ENCODE data around the gene SLC12A7.
"Not testable (repeated sequence)": the region's sequence is repeated elsewhere in the genome, so short reads cannot be mapped to it uniquely, and the experiment has no call there.

SLC12A7 gene

GRCh38 chr5:1095990-1096363, 15.9 kb downstream of the SLC12A7 start:
- no peak for DNase-seq (ENCODE audit: low spot score)

DNA sequence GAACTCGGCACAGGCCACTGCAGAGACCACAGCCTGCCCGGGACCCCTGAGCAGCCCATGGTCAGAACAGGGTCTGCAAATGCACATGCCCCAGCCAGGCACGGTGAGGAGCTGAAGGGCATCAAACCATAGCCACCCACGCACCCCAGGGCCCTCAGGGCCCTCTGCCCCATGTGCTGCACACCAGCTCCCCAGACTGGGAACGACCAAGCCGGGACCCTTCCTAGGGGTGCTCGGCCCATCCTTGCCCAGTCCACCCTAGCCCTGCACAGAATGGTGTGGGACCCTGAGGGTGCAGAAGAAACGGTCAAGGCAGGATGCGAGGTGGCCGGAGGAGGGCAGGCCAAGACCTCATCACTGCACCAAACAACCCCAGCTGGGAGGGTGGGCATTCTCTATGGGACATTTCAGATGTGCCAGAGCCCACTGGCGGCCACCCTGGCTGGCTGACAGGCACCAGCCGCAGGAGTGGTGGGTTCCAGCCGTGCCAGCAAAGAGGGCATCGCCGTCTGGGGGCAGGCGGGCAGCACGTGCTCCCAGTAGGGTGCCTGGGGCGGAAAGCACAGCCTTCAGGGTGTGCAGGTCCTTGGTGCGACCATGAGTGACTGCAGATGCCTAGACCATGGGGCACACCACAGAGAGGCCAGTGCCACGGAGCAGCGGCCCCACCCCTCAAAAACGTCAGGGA, 16.4 kb downstream of the SLC12A7 start:
- DNase-seq (ENCODE audit: low spot score) = no peak

- no peak for DNase-seq (ENCODE audit: low spot score)
Measured at GRCh38 chr5:1094670-1095190, 17.1 kb downstream of the SLC12A7 start.

DNA sequence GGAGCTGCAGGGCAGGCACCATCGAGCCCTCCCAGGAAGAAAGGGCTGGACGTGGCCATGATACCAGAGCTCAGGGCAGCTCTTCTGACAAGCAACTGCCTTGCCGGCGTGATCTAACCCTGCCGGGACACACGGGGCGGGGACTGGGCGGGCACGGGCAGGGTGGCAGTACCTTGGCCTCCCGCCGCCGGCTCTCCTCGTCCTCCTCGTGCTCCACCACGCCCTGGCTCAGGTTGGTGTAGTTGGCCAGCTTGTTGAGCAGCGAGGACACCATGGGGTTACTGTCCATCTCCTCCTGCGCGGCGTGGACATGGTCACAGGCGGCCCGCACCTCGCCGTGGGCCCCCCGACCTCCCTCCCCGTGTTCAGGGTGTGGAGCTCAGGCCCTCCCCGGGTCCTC, 18.5 kb downstream of the SLC12A7 start:
- no peak for DNase-seq (ENCODE audit: low spot score)

- no peak for DNase-seq (ENCODE audit: low spot score)
Measured at GRCh38 chr5:1092122-1092521, 19.7 kb downstream of the SLC12A7 start.

DNA sequence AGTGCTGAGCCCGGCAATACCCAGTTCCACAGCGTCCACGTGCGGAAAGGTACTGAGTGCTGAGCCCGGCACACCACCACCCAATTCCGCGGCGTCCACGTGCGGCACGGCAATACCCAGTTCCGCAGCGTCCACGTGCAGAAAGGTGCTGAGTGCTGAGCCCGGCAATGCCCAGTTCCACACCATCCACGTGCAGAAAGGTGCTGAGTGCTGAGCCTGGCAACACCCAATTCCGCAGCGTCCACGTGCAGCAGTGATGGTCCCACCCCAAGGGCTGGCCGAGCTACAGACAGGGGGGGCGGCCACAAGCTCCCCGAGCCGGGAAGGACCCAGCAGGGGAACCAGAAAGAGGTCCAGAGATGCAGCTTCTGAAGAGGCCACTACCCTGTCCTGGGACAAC, 20.2 kb downstream of the SLC12A7 start:
- no peak for DNase-seq (ENCODE audit: low spot score)

DNA sequence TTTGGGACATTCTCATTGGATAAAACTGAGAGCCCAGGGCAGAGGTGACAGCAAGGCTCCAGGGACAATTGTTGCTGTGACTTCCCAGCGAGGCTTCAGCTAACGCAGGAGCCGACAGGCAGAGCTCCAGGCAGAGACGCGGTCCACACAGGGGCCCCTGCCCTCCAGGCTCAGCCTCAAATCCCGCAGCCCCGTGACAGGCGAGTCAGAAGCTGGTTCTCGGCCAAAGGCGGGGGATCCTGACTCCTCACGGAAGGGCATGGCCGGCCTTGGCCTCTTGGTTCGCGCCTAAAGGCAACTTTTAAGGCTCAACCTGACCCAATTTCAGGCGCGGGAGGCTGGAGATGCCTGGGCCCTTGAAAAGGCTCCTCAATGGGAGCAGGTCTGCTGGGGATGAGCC, 21.3 kb downstream of the SLC12A7 start:
- no peak for DNase-seq (ENCODE audit: low spot score)

- DNase-seq (ENCODE audit: low spot score) = no peak
Measured at GRCh38 chr5:1089621-1090040, 22.2 kb downstream of the SLC12A7 start.

DNA sequence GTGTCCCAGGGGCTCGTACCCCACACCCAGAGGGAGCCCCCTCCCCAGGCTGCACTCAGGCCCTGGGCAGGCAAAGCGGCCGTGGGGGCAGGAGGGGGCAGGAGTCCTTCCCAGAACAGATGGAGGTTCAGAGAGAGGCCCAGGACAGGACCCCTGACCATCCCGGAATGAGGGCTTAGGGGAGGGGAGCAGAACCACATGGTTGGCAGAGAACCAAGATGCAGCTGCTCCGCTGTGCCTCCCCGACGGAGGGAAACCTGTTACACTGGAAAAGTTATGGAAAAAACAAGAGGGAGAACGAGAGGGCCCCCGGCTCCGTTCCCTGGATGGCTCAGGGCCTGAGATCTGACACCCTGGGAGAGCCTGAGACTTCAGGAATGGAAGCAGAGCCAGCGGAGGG, 22.7 kb downstream of the SLC12A7 start:
- no peak for DNase-seq (ENCODE audit: low spot score)

DNA sequence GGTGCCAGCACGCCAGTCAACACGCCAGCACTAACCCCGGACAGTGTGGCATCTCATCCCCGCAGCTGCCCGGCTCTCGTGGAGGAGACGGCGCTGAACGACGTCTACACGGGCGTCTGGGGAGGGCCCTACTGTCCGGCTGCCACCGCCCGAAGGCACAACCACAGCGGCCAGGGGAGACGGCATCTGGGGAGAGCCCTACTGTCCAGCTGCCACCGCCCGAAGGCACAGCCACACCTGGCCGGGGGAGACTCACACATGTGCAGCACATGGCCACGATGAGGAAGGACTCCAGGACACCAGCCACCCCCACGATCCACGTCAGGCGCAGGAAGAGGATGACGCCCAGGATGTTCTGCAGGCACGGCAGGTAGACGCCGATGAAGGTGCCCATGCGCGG, 23.1 kb downstream of the SLC12A7 start:
- no peak for DNase-seq (ENCODE audit: low spot score)

- no peak for DNase-seq (ENCODE audit: low spot score)
Measured at GRCh38 chr5:1088031-1088430, 23.8 kb downstream of the SLC12A7 start.

- DNase-seq (ENCODE audit: low spot score) = no peak
Measured at GRCh38 chr5:1087428-1087827, 24.4 kb downstream of the SLC12A7 start.

- no peak for DNase-seq (ENCODE audit: low spot score)
Measured at GRCh38 chr5:1086871-1087270, 25.0 kb downstream of the SLC12A7 start.

GRCh38 chr5:1086137-1086536, 25.7 kb downstream of the SLC12A7 start:
- DNase-seq (ENCODE audit: low spot score) = no peak

DNA sequence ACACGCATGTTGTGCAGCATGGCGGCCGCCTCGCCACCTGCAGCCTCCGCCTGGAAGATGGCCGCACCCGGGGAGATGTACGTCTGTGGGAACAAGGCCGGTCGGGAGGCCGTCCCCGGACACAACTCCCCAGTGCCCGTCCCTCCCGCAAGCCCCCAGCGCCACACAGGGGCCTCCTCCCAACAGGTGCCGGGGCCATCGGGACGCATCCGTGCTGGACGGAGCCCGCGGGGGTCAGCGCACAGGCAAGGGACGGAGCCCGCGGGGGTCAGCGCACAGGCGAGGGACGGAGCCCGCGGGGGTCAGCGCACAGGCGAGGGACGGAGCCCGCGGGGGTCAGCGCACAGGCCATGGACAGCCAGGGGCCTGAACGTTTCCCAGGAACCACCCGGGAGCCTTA, 26.5 kb downstream of the SLC12A7 start:
- no peak for DNase-seq (ENCODE audit: low spot score)

DNA sequence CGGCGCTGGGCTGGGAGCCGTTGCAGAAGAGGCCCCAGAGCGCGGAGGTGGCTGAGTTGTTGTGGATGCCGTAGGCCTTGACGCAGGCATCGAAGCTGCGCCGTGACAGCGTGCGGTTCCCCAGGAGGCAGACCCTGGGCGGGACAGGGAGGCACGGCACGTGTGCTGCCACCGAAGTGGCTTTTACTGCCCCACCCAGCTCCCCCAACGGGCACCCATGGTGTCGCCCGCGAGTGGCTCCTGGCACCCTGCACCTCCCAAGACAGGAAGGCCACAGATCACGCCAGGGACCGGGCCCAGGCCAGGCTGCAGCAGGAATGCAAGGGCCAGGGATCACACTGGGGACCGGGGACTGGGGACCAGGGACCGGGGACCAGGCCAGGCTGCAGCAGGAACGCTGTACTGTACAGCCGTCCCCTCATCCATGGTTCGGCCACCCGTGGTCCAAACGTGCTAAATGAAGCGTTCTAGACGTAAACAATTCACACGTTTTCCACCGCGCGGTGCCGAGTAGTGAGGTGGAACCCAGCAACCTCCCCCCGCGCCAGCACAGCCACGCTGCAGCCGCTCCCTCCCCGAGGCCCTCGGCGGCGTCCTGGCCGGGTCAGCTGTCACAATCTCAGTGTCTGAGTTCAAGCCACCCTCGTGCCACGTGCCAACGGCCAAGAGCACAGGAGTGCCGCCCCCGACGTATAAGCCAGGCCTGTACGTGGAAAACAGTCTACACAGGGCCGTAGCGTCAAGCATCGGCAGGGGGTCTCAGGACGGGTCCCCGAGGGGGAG, 27.8 kb downstream of the SLC12A7 start:
- no peak for DNase-seq (ENCODE audit: low spot score)

GRCh38 chr5:1083026-1083425, 28.8 kb downstream of the SLC12A7 start:
- not testable (repeated sequence) for DNase-seq (ENCODE audit: low spot score)

DNA sequence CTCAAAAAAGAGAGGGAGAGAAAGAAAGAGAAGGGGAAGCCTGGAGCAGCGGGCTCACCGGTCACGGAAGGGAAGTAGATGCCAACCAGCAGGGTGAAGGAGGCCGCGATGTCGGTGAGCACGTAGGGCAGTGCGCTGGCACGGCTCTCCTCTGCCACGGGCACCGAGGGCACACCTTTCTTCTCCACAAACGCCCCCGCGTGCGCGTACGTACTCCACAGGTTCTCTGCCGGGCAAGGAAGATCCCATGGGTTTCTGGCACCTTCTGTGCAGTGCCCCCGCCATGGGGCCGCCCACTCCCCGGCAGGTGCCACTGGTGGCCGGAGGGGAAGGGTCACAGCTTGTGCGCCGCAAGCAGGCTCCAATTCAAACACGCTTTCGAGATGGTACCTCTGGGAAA, 30.3 kb downstream of the SLC12A7 start:
- no peak for DNase-seq (ENCODE audit: low spot score)

- no peak for DNase-seq (ENCODE audit: low spot score)
Measured at GRCh38 chr5:1080432-1080831, 31.4 kb downstream of the SLC12A7 start.

GRCh38 chr5:1079961-1080360, 31.9 kb downstream of the SLC12A7 start:
- no peak for DNase-seq (ENCODE audit: low spot score)

DNA sequence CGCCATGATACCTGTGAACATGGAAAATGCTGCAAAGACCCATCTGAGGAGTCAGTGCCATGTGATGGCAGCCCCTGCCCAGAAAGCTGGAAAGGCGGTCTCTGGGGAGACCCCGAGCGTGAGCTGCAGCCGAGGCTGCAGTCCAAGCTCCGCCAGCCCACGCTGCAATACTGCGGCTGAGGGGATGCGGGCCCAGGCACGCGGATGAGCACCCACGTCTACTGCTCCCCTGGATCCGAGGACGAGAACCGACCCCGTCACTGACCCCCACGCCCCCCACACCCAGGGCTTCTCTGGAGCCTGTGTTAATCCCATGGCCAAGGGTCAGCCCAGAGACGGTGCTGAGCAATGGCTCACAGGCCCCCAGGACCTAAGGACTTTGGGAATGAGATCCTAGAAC, 32.4 kb downstream of the SLC12A7 start:
- DNase-seq (ENCODE audit: low spot score) = no peak

GRCh38 chr5:1078851-1079250, 33.0 kb downstream of the SLC12A7 start:
- no peak for DNase-seq (ENCODE audit: low spot score)

- no peak for DNase-seq (ENCODE audit: low spot score)
Measured at GRCh38 chr5:1078206-1078605, 33.7 kb downstream of the SLC12A7 start.
